Breast epithelium (tissue), 4 donors: ENCODE data around the gene LILRA5. TPM values are rescaled to one million over a fixed set of nuclear protein-coding genes. Genes with fewer than 3 reads are reported as not detected.

Experiments used
- DNase-seq, 2 donors: peaks; one replicate each; pipeline ENCODE4 v3.0.0-alpha.2; 2019; ENCODE audit warnings: low spot score in 2 of 2
- H3K27ac ChIP-seq, 2 donors: fragments of 200-600 bp; sonication (generic) in 1 of 2; one replicate each; pipeline ENCODE4 v1.5.1; 2016 to 2019; ENCODE audit warnings: mild to moderate bottlenecking in 1 of 2
- H3K27me3 ChIP-seq, 2 donors: fragments of 200-600 bp; sonication (generic) in 1 of 2; one replicate each; pipeline versions ENCODE4 v1.5.1 to v1.6.0; 2017 to 2019; ENCODE audit warnings: control low read depth in 1 of 2, mild to moderate bottlenecking in 1 of 2
- H3K36me3 ChIP-seq: fragments of 200-600 bp; one replicate; pipeline ENCODE4 v1.5.1; 2019
- H3K4me1 ChIP-seq, 2 donors: fragments of 200-600 bp; sonication (generic); one replicate each; pipeline ENCODE4 v1.5.1; 2016 to 2019; ENCODE audit warnings: control low read depth in 1 of 2
- H3K4me3 ChIP-seq, 3 donors: fragments of 200-600 bp; sonication (generic); 1 replicate in 2 of 3; 2 replicates in 1 of 3; pipeline ENCODE4 v1.5.1; 2016 to 2019; ENCODE audit warnings: mild to moderate bottlenecking in 3 of 3, moderate library complexity in 2 of 3
- H3K9me3 ChIP-seq, 2 donors: fragments of 200-600 bp; sonication (generic) in 1 of 2; one replicate each; pipeline ENCODE4 v1.5.1; 2016 to 2019; ENCODE audit warnings: control low read depth in 1 of 2
- CTCF ChIP-seq, 3 donors: fragments of 450-650 bp; IDR thresholded peaks; one replicate each; pipeline ENCODE4 v1.5.1; 2016 to 2017; ENCODE audit warnings: antibody characterized with exemption in 3 of 3, mild to moderate bottlenecking in 3 of 3, moderate library complexity in 3 of 3
- POLR2A ChIP-seq: fragments of 450-650 bp; IDR thresholded peaks from one replicate; pipeline ENCODE4 v1.6.1; 2016; ENCODE audit warnings: antibody characterized with exemption, mild to moderate bottlenecking, moderate library complexity
- POLR2AphosphoS5 ChIP-seq, 3 donors: sonication (generic); formaldehyde crosslinking; IDR thresholded peaks; one replicate each; pipeline ENCODE4 v1.6.1; 2017; ENCODE audit warnings: antibody characterized with exemption in 3 of 3
- intact Hi-C: fragments of 100-400 bp; cut with DNase I; formaldehyde crosslinking; loops from one replicate; pipeline ENCODE4 v1.15.1; 2023; ENCODE audit warnings: low total_unique reads
- total RNA-seq, 3 donors: library from RNA; depleted of rRNA; stranded (reverse); fragments of >200 nt; gene quantifications; one replicate each; pipeline ENCODE4 v1.1.0, GENCODE V29; 2016

LILRA5 gene
- total RNA-seq, 3 donors from 2014 or later, result 0.98 to 2.2 (median 1.4) TPM

- intact Hi-C loops, result no loop called here
- TF ChIP-seq CTCF (IDR thresholded peaks at IDR 0.05) (no peak), POLR2A (no peak), POLR2AphosphoS5 (IDR thresholded peaks at IDR 0.05) (no peak)
- Histone ChIP-seq H3K36me3 (no peaks in the 10 kb centered on the region), H3K4me3 (no peak overlapping the region), H3K27ac (no peak overlapping the region), H3K9me3 (no peaks in the 10 kb centered on the region), H3K27me3 (peaks cover 0 to 24% of the 10 kb centered on the region in 2 donors), H3K4me1 (no peaks in the 10 kb centered on the region)
- peak in 1 of 2 donors; percentile 27 for DNase-seq
Measured at GRCh38 chr19:54302257-54302656, 10.7 kb downstream of the LILRA5 start.

- Histone ChIP-seq H3K27ac (no peak overlapping the region), H3K36me3 (no peaks in the 10 kb centered on the region), H3K4me1 (no peaks in the 10 kb centered on the region), H3K9me3 (peaks cover 0 to under 1% of the 10 kb centered on the region in 2 donors), H3K27me3 (peaks cover 0 to 14% of the 10 kb centered on the region in 2 donors), H3K4me3 (no peak overlapping the region)
- DNase-seq, result peak in 1 of 2 donors; percentile 27
- intact Hi-C loops, result no loop called here
- TF ChIP-seq CTCF (IDR thresholded peaks at IDR 0.05), result no peak
- no peak for TF ChIP-seq POLR2A
- no peak for TF ChIP-seq POLR2AphosphoS5 (IDR thresholded peaks at IDR 0.05)
Measured at GRCh38 chr19:54299515-54299914, 13.5 kb downstream of the LILRA5 start.

- no peak for DNase-seq
- intact Hi-C loops, result no loop called here
- H3K9me3 ChIP-seq, result peaks cover 0 to 4% of the 10 kb centered on the region in 2 donors
- H3K4me1 ChIP-seq, result no peaks in the 10 kb centered on the region
- H3K27ac ChIP-seq, result no peak overlapping the region
- H3K4me3 ChIP-seq, result no peak overlapping the region
- TF ChIP-seq POLR2AphosphoS5 (IDR thresholded peaks at IDR 0.05), result no peak
- no peak for TF ChIP-seq POLR2A
- no peak for TF ChIP-seq CTCF (IDR thresholded peaks at IDR 0.05)
- H3K36me3 ChIP-seq, result no peaks in the 10 kb centered on the region
- peaks cover 0 to 18% of the 10 kb centered on the region in 2 donors for H3K27me3 ChIP-seq
Measured at GRCh38 chr19:54299126-54299498, 13.9 kb downstream of the LILRA5 start.

GRCh38 chr19:54298357-54299125, 14.4 kb downstream of the LILRA5 start:
- Histone ChIP-seq H3K27ac (no peak overlapping the region), H3K4me1 (no peaks in the 10 kb centered on the region), H3K27me3 (peaks cover 0 to 18% of the 10 kb centered on the region in 2 donors), H3K9me3 (peaks cover 0 to 10% of the 10 kb centered on the region in 2 donors), H3K36me3 (no peaks in the 10 kb centered on the region), H3K4me3 (no peak overlapping the region)
- DNase-seq, result peak in 1 of 2 donors; percentile 25
- no peak for TF ChIP-seq CTCF (IDR thresholded peaks at IDR 0.05)
- intact Hi-C loops, result no loop called here

GRCh38 chr19:54297759-54298305, 15.1 kb downstream of the LILRA5 start:
- no peak for TF ChIP-seq POLR2A
- TF ChIP-seq POLR2AphosphoS5 (IDR thresholded peaks at IDR 0.05), result no peak
- TF ChIP-seq CTCF (IDR thresholded peaks at IDR 0.05), result no peak

More at GRCh38 chr19:54297759-54298305, 15.1 kb downstream of the LILRA5 start:
- Histone ChIP-seq H3K27me3 (peaks cover 0 to 18% of the 10 kb centered on the region in 2 donors), H3K9me3 (peaks cover 0 to 10% of the 10 kb centered on the region in 2 donors), H3K27ac (no peak overlapping the region), H3K4me3 (no peak overlapping the region), H3K4me1 (no peaks in the 10 kb centered on the region), H3K36me3 (no peaks in the 10 kb centered on the region)
- intact Hi-C loops, result no loop called here
- peak in 1 of 2 donors; percentile 25 for DNase-seq
